GM18508 (cell line): ENCODE data around the gene AGRN.
"Not testable (repeated sequence)": the region's sequence is repeated elsewhere in the genome, so short reads cannot be mapped to it uniquely, and the experiment has no call there.

Experiments used
- ATAC-seq: cut with Tn5 transposase; IDR thresholded peaks from one replicate; pipeline ENCODE4 v1.9.1; 2021; ENCODE audit warnings: moderate number of reproducible peaks; ENCODE audit not compliant: insufficient read depth, unreplicated experiment

AGRN gene

GRCh38 chr1:1020000-1020404 lies at the start of gene AGRN:
AGRN (plus strand) TSS chr1:1020120; CDS start chr1:1020173, 53 bp downstream.
- no peak for ATAC-seq

DNA sequence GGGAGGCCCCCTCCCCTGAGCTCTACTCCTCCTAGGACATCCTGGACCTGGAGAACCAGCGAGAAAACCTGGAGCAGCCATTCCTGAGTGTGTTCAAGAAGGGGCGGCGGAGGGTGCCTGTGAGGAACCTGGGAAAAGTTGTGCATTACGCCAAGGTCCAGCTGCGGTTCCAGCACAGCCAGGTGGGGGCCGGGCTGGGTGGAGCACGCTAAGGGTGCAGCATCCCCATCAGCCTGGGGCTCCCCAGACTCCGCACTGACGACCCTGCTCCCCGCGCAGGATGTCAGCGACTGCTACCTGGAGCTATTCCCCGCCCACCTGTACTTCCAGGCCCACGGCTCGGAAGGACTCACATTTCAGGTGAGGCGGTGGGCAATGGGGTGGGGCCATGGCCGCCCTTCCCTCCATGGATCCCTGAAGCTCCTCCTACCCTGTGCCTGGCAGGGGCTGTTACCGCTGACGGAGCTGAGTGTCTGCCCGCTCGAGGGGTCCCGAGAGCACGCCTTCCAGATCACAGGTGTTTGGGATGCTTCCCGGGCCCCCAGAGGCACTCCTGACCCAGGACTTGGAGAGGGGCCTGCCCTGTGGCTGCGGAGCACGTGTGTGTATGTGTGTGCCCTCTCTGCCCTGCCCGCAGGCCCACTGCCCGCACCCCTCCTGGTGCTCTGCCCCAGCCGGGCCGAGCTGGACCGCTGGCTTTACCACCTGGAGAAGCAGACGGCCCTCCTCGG lies 49.5 kb upstream of the AGRN start:
- ATAC-seq: no peak

DNA sequence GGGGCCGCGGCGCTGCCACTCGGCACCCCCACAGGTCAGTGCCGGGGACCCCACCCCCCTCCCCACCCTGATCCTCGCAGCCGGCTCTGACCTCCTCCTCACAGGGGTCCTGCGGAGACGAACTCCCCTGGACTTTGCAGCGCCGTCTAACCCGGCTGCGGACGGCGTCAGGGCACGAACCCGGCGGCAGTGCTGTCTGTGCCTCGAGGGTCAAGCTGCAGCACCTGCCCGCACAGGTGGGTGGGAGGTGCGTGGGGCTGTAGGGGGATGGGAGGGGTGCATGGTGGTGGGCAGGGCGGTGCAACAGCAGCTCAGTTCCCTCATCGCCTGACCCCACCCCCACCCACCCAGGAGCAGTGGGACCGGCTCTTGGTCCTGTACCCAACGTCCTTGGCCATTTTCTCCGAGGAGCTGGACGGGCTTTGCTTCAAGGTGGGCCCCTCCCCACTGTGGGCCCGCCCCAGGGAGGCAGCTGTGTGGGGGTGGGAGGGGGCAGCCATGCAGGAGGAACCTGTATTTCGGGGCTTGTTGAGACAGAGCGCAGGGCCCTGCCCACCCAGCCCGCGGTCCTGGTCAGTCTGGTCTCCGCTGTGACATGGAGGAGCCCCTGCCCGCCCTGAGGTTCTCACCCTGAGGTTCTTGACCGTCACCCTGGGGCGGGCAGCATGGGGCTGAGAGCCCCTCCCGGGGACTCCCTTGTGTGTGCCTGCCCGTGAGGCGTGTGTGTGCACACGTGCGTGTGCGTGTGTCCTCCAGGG lies 48.8 kb upstream of the AGRN start:
- ATAC-seq: no peak

GRCh38 chr1:971751-972506 lies 48.0 kb upstream of the AGRN start:
- ATAC-seq: no peak

DNA sequence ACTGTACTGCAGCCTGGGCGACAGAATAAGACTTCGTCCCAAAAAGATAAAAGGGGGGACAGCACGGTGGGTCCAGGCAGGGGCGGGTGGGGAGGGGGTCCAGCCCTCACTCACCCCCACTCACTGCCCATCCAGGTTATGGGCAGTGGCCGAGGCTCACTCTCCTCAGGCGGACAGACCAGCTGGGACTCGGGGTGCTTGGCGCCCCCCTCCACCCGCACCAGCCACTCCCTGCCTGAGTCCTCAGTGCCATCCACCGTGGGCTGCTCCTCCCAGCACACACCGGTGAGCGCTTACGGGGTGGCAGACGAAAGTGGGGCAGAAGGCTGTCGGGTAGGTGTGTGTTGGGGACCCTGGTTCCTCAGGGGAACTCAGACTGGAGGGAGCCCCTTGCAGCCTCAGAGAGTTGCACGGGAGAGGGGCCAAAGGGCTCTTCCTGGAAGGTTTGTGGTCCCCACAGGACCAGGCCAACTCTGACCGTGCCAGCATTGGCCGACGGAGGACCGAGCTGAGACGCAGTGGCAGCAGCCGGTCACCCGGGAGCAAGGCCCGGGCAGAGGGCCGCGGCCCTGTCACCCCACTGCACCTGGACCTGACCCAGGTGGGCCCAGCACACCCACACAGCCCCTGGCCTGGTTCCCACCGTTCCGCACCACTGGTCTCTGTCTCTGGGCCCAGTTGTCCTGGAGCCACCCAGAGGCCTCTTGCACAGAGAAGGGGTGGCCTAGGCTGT lies 47.0 kb upstream of the AGRN start:
- no peak for ATAC-seq

DNA sequence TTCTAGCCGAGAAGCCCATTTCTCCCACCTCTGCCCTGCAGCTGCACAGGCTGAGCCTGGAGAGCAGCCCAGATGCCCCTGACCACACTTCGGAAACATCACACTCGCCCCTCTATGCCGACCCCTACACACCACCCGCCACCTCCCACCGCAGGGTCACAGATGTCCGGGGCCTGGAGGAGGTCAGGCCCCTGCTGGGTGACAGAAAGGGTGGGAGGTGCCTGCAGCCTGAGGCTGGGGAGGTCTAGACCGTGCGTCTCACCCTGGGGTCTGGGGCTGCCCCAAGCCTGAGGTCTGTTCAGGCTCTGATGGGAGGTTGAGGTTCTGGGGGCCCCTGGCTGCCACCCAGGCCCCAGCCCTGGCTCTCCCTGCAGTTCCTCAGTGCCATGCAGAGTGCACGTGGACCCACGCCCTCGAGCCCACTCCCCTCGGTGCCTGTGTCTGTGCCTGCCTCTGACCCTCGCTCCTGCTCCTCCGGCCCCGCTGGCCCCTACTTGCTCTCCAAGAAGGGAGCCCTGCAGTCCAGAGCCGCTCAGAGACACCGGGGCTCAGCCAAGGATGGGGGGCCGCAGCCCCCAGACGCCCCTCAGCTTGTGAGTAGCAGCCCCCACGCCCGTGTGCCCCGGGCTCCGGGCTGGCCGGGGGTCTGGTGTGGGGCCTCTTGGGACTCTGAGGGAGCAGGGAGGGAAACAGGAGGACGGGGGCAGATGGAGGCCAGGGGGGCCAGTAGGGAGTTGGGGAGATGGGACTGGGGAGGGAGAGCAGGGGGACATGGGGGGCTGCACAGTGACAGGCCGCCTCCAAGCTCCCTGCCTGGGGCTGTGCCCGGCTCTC lies 46.2 kb upstream of the AGRN start:
- ATAC-seq: no peak

DNA sequence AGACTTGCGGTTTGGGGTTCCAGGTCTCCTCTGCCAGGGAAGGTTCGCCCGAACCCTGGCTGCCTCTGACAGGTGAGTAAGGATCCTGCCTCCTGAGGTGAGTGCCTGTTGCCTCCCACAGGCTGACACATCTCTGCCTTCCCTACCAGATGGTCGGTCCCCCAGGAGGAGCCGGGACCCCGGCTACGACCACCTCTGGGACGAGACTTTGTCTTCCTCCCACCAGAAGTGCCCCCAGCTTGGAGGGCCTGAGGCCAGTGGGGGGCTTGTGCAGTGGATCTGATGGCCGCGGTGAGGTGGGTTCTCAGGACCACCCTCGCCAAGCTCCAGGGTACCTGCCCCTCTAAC lies 45.7 kb upstream of the AGRN start:
- ATAC-seq: no peak

DNA sequence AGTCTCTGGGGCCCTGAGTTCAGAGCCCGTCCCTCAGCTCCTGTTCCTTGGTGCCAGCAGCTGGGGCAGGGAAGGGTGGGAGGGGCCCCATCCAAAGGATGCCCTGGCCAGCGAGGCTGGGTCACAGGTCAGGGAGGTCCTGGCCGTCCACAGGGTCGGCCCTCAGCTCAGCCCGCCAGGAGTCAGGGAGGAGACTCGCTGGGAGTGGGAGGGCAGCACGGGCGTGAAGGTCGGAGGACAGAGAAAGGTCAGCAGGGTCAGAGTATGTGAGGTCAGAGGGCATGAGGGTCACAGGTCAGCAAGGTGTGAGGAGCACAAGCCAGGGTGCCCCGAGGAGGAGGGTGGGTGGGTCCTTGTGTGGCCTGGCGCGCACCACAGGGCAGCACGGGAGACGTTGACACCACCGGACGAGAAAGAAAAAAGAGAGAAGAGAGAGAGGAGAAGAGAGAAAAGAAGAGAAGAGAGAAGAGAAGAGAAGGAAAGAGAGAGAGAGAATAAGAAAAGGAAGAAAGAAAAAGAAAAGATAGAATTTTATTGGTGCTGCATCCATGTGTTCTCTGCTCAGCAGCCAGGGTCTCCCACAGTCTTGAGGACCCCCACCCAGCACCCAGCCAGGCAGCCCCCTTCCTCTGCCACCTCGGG lies 45.1 kb upstream of the AGRN start:
- no peak for ATAC-seq

DNA sequence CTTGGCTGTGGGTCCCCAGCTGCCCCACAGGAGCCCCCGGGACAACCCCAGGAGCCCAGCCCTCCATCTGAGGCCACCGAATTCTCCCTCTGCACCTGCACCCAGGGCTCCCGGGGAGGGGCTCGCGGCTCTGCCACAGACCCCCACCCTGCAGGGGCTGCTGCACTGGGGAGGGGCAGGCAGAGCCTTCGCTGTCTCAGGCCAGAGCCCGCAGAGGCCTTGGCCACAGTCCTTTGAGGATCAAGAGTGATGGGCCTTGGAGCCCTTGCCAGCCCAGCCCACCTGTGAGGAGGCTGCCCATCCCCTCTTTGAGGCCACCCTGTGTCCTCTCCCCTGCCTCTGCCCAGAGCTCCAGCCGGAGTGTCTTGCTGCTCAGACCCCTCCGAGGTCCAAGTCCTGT lies 44.6 kb upstream of the AGRN start:
- ATAC-seq: no peak

DNA sequence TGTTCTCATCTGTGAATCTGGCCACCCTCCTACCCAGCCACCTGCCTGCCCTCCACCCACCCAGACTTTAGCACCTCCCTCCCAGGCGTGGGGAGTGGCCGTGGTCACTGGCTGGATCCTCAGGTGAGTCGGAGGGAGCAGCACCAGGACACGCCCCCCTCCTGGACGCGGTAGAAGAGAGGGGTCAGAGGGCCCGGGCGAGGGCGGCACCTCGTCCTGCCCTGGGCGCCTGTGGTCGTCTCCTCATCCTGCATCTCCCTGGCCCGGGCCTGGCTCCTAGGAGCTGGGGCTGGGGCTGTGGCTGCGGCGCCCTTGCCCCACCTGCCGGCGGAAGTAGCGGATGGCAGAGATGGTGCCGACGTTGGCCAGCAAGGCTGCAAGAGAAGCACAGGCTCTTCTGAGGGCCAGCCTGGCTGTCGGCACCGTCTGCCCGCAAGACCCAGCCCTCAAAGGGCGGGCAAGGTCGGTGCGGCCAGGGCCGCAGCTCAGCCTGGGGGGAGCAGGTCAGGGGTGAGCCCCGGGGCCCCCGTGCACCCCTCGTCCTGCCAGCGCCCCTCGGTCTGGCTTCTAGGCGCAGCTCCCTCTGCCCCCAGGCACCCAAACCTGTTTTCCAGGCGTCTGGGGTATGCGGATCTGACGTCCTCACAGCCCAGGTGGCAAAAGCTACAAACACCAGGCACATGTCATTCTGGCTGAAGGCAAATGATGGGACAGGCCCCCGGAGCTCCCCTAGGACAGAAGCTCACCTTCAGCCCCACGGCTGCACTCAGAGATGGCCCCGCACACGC lies 43.8 kb upstream of the AGRN start:
- no peak for ATAC-seq

- not testable (repeated sequence) for ATAC-seq
Measured at GRCh38 chr1:976791-977190, 43.1 kb upstream of the AGRN start.

DNA sequence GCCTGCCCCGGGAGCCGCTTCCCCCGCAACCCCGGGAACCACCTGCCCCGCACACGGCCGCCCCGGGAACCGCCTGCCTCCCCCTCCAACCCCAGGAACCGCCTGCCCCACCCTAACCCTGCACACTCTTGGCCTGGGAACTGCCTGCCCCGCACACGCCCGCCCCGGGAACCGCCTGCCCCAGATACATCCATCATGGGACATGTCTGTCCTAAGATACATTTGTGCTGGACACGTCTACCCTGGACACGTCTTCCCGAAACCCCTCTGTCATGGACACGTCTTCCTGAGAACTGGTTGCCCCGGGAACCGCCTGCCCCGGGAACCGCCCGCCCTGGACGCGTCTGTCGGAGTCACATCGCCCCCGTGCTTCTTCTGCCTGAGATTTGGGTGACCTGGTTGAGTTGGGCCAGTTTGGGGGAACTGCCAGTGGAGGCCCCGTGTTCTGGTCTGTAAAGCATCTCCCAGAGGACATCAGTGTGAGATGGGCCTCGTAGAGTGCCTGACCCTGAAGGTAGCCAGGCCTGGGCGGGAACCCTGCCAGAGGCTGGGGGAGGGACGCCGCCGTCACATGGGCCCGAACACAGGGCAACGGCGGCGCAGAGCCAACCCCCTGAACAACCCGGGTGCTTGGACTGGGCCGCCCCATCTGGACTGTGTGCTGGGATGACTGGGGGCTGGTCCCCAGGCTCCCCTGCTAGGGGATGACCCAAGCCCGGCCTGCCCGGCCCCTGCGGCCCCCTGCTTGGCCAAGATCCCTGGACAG lies 41.7 kb upstream of the AGRN start:
- no peak for ATAC-seq

DNA sequence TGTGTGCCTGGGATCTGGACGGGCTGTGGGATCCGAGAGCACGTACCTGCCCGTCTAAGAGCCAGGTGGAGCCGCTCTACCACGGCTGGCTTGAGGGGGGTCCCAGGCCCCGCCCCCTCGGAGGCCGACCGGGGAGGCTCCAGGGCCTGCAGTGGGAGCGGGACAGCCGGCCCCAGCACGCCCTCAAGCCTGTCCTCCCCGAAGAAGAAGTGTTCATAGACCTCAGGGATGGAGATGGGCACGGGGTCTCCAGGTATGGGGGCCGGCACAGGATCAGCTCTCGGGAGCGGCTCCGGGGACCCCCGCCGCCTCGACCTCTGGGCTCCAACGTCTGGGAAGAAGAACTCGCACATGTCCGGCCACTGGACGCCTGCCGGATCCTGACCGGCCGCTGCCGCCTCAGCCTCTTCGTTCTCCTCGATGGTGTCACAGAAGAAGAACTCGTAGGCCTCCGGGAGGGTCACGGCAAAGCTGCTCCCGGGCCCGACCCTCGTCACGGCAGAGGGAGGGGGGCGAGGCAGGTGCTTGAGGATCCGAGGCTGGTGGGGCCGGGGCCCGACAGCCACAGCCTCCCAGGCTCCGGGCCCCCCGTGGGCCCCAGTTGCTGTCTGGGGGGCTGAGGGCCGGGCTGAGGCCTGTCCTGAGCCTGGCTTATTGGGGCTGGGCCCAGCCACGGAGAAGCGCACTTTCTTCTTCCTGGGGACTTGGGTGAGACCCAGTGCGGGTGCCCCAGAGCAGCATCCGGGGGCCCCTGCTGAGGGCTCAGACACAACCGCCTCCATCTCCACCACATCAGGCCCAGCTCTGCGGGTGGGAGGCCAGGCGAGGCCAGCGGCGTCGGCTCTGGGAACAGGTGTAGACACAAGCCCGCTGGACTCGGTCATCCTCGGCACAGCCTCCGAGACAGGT lies 40.8 kb upstream of the AGRN start:
- no peak for ATAC-seq

DNA sequence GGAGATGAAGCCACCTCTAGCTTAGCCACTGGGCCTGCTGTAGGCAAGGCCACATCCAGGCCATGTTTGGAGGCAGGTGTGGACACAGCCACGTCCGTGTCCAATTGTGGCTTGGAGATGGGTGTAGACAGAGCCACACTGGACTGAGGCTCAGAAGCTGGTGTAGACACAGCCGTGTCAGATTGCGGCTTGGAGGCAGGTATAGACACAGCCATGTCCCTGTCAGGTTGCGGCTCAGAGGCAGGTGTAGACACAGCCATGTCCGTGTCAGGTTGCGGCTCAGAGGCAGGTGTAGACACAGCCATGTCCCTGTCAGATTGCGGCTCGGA lies 40.2 kb upstream of the AGRN start:
- ATAC-seq: no peak

DNA sequence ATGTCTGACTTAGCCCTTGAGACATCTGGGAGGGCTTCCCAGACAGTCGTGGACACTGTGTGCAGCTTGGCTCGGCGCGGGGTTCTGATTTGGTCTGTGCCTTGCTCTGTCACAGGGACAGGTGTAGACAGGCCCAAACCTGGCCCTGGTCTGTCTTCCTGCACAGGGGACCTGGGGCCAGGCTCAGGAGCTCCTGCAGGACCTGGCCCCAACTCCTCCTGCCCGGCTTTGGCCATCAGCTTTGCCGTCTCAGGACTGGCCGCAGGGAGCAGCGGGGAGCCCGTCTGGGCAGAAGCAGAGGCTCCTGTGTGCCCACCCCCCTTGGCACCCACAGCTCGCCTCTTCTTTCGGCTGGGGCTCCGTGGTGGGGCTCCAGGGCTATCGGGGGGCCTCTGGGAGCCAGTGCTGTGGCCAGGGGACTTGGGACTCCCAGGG lies 39.8 kb upstream of the AGRN start:
- ATAC-seq: no peak

DNA sequence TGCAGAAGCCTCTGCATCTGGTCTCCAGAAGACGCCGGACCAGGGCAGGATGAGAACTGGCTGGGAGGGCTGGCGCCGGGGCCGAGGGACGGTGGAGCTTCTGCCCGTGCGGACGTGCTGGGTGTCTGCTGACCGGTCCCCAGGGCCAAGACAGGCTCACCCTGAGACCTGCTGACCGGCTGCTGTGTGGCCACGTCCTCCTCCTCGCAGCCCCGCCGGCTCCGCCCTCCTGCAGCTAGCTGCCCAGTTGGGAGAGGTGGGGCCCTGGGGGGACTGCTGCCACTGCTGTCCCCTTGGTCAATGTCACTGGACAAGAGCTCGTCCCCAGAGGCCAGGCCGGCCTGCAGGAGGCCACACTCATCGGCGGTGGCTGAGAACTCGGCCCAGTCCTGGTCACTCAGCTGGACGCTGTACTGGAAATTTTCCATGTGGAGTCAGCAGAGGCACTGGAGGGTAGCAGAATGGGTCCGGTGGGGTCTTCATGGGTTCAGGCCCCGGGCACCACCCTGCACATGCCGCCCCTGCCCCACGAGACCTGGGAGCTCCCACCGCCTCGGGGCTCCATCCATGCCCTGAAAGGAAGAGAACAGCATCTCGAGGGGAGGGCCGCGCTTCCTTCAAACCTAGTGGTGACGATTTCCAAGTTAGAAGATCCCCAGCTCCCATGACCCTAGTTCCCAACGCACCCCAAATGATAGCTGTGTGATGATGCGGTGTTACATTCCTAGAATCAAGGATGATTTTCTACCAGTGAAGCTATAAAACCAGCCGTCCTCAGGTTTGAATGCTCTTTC lies 39.1 kb upstream of the AGRN start:
- no peak for ATAC-seq
